HEK293 (cell line): ENCODE results near the gene CAPNS1.
A peak's percentile ranks its signal among the peaks of the same experiment; 100 is the strongest.
"Not testable (repeated sequence)": the region's sequence is repeated elsewhere in the genome, so short reads cannot be mapped to it uniquely, and the experiment has no call there.

Source experiments
- CTCF ChIA-PET: fragments of 350-600 bp; formaldehyde crosslinking; extraction: SDS; loops from one replicate; lab custom pipeline; 2021; ENCODE audit warnings: antibody characterized with exemption; lab: Yijun Ruan, JAX
- POLR2A ChIA-PET: fragments of 300-600 bp; formaldehyde crosslinking; extraction: SDS; loops from one replicate; lab custom pipeline; 2020; ENCODE audit warnings: antibody characterized with exemption, inconsistent platforms; lab: Yijun Ruan, JAX
- H3K27ac ChIP-seq: fragments of 200-500 bp; sonication (Bioruptor generic); 2 replicates; pipeline ENCODE4 v1.5.1; 2014; ENCODE audit warnings: low read depth, low read length, control low read depth, inconsistent platforms; ENCODE audit errors: extremely low read depth
- H3K36me3 ChIP-seq, 2 experiments: fragments of 200-500 bp in 1 of 2; sonication (Bioruptor generic) in 1 of 2; 1 replicate in 1 of 2; 2 replicates in 1 of 2; pipeline ENCODE4 v1.5.1; 2014 to 2017; ENCODE audit warnings: inconsistent platforms in 2 of 2, low read length in 2 of 2; ENCODE audit not compliant: control insufficient read depth in 2 of 2, insufficient read depth in 1 of 2
- H3K4me1 ChIP-seq: fragments of 200-500 bp; sonication (Bioruptor generic); 2 replicates; pipeline ENCODE4 v1.5.1; 2014; ENCODE audit warnings: mild to moderate bottlenecking, low read length, inconsistent platforms; ENCODE audit not compliant: control insufficient read depth, insufficient read depth
- H3K4me3 ChIP-seq: 2 replicates; pipeline ENCODE4 v1.5.1; 2011; ENCODE audit warnings: low read depth, mild to moderate bottlenecking, control low read depth, low read length, moderate library complexity
- H3K9me3 ChIP-seq: fragments of 200-500 bp; sonication (Bioruptor generic); 2 replicates; pipeline ENCODE4 v1.5.1; 2014; ENCODE audit warnings: low read depth, low read length, inconsistent platforms; ENCODE audit not compliant: control insufficient read depth, insufficient read depth
- ATF2 ChIP-seq: fragments of 450-650 bp; formaldehyde crosslinking; IDR thresholded peaks from 2 replicates; pipeline ENCODE4 v1.5.1; 2016; ENCODE audit warnings: missing biosample characterization, missing genetic modification characterization, low read depth
- GLI2 ChIP-seq: fragments of 450-650 bp; formaldehyde crosslinking; IDR thresholded peaks from 2 replicates; pipeline ENCODE4; 2017; ENCODE audit warnings: missing biosample characterization, missing genetic modification characterization, low read depth, borderline replicate concordance
- PRDM6 ChIP-seq: fragments of 450-650 bp; formaldehyde crosslinking; IDR thresholded peaks from 2 replicates; pipeline ENCODE4 v1.5.1; 2017; ENCODE audit warnings: missing biosample characterization, missing genetic modification characterization
- YY2 ChIP-seq: fragments of 450-650 bp; formaldehyde crosslinking; IDR thresholded peaks from 2 replicates; pipeline ENCODE4 v1.5.1; 2016; ENCODE audit warnings: missing biosample characterization, missing genetic modification characterization
- ZBTB6 ChIP-seq: fragments of 450-650 bp; formaldehyde crosslinking; IDR thresholded peaks from 2 replicates; pipeline ENCODE4 v1.5.1; 2017; ENCODE audit warnings: missing biosample characterization, missing genetic modification characterization
- ZEB2 ChIP-seq: fragments of 450-650 bp; formaldehyde crosslinking; IDR thresholded peaks from 2 replicates; pipeline ENCODE4 v1.5.1; 2016; ENCODE audit warnings: missing biosample characterization, missing genetic modification characterization
- ZNF24 ChIP-seq: fragments of 450-650 bp; formaldehyde crosslinking; IDR thresholded peaks from 2 replicates; pipeline ENCODE4 v1.5.1; 2016; ENCODE audit warnings: missing biosample characterization, missing genetic modification characterization
- ZNF354C ChIP-seq: fragments of 450-650 bp; formaldehyde crosslinking; IDR thresholded peaks from 2 replicates; pipeline ENCODE4 v1.5.1; 2016; ENCODE audit warnings: missing biosample characterization, missing genetic modification characterization, low read depth, borderline replicate concordance
- ZNF362 ChIP-seq: fragments of 450-650 bp; formaldehyde crosslinking; IDR thresholded peaks from 2 replicates; pipeline ENCODE4 v1.5.1; 2016; ENCODE audit warnings: missing biosample characterization, missing genetic modification characterization
- ZNF404 ChIP-seq: fragments of 450-650 bp; formaldehyde crosslinking; IDR thresholded peaks from 2 replicates; pipeline ENCODE4 v1.5.1; 2017; ENCODE audit warnings: missing biosample characterization, missing genetic modification characterization
- ZNF660 ChIP-seq: fragments of 450-650 bp; IDR thresholded peaks from 2 replicates; pipeline ENCODE4 v1.5.1; 2018; ENCODE audit warnings: missing biosample characterization, mild to moderate bottlenecking, missing genetic modification characterization
- ZNF704 ChIP-seq: fragments of 450-650 bp; formaldehyde crosslinking; IDR thresholded peaks from 2 replicates; pipeline ENCODE4 v1.5.1; 2016; ENCODE audit warnings: missing biosample characterization, missing genetic modification characterization
- ZNF707 ChIP-seq: fragments of 450-650 bp; formaldehyde crosslinking; IDR thresholded peaks from 2 replicates; pipeline ENCODE4 v1.5.1; 2016; ENCODE audit warnings: missing biosample characterization, missing genetic modification characterization
- ZNF777 ChIP-seq: fragments of 450-650 bp; formaldehyde crosslinking; IDR thresholded peaks from 2 replicates; pipeline ENCODE4 v1.5.1; 2017; ENCODE audit warnings: missing biosample characterization, missing genetic modification characterization, borderline replicate concordance
- ZSCAN4 ChIP-seq: fragments of 450-650 bp; formaldehyde crosslinking; IDR thresholded peaks from 2 replicates; pipeline ENCODE4 v1.5.1; 2017; ENCODE audit warnings: missing biosample characterization, missing genetic modification characterization

CAPNS1 gene

GRCh38 chr19:36172852-36173251, 33.0 kb downstream of the CAPNS1 start:
- no peak for TF ChIP-seq ATF2 (tag by site-specific recombination)
- peak; percentile 76; the same call in 1 of the 2 replicates for TF ChIP-seq ZNF362 (tag by site-specific recombination)
- no peak for TF ChIP-seq ZNF777 (tag by site-specific recombination)
- TF ChIP-seq ZNF660, result no peak
- TF ChIP-seq ZNF354C, result no peak
- TF ChIP-seq PRDM6 (tag by site-specific recombination), result no peak
- Histone ChIP-seq H3K4me3 (no peak overlapping the region), H3K9me3 (no peaks in the 10 kb centered on the region; the same call in none of the 2 replicates), H3K27ac (no peak overlapping the region), H3K4me1 (peaks cover 24% of the 10 kb centered on the region), H3K36me3 (no peaks in the 10 kb centered on the region; a peak in 1 of 3 replicates)
- ChIA-PET POLR2A (interaction anchor here (0.6 to 1.6 kb wide), 5 partner anchors 45 to 1334 kb away, joined by 3 to 8 read pairs (median 5); partner anchors contain the start of genes POLR2I and ZNF793), CTCF (interaction anchor here (0.6 to 12.3 kb wide), 4 partner anchors 33 to 224 kb away, joined by 3 to 289 read pairs (median 21); partner anchors contain the start of gene CAPNS1)

GRCh38 chr19:36173846-36174245, 34.0 kb downstream of the CAPNS1 start:
- H3K4me1 ChIP-seq, result peaks cover 17% of the 10 kb centered on the region
- H3K4me3 ChIP-seq, H3K9me3 ChIP-seq, H3K36me3 ChIP-seq, H3K27ac ChIP-seq: not testable (repeated sequence)
- ChIA-PET CTCF (interaction anchor here (0.5 to 12.3 kb wide), 8 partner anchors 8 to 243 kb away, joined by 3 to 289 read pairs (median 4); partner anchors contain the start of gene CAPNS1), POLR2A (interaction anchor here (0.5 to 1.6 kb wide), 5 partner anchors 10 to 561 kb away, joined by 3 to 8 read pairs (median 3); no protein-coding TSS in a partner anchor)
- TF ChIP-seq ZNF362 (tag by site-specific recombination), result peak; percentile 62; the same call in 1 of the 2 replicates

GRCh38 chr19:36179077-36179476, 39.2 kb downstream of the CAPNS1 start:
- H3K36me3 ChIP-seq, result peaks cover 14 to 23% of the 10 kb centered on the region in 2 experiments
- not testable (repeated sequence) for H3K4me1 ChIP-seq, H3K4me3 ChIP-seq, H3K27ac ChIP-seq, H3K9me3 ChIP-seq
- CTCF ChIA-PET, result interaction anchor here (0.7 to 1.9 kb wide), 6 partner anchors 9 to 118 kb away, joined by 3 to 11 read pairs (median 4); no protein-coding TSS in a partner anchor
- POLR2A ChIA-PET, result interaction anchor here (2.8 kb wide), 1 partner anchor 52 kb away, joined by 7 read pairs; no protein-coding TSS in a partner anchor

GRCh38 chr19:36182612-36183244, 42.9 kb downstream of the CAPNS1 start:
- no peak overlapping the region for H3K27ac ChIP-seq
- POLR2A ChIA-PET, result no interaction called here
- TF ChIP-seq GLI2 (no peak), ZSCAN4 (tag by site-specific recombination) (no peak), ZEB2 (no peak), ZNF660 (no peak), ZNF707 (tag by site-specific recombination) (no peak), ZNF24 (tag by site-specific recombination) (no peak), YY2 (tag by site-specific recombination) (no peak), ZBTB6 (tag by site-specific recombination) (no peak), ZNF704 (tag by site-specific recombination) (no peak), ZNF404 (tag by site-specific recombination) (no peak)

More at GRCh38 chr19:36182612-36183244, 42.9 kb downstream of the CAPNS1 start:
- Histone ChIP-seq H3K4me3 (no peak overlapping the region), H3K9me3 (peaks cover 2% of the 10 kb centered on the region), H3K36me3 (peaks cover 14 to 31% of the 10 kb centered on the region in 2 experiments), H3K4me1 (no peaks in the 10 kb centered on the region)
- CTCF ChIA-PET, result interaction anchor here (0.6 kb wide), 1 partner anchor 172 kb away, joined by 3 read pairs; no protein-coding TSS in a partner anchor
